Loucy (cell line): Measurements from ENCODE around the gene CORO2B.

Experiments
- H2AFZ ChIP-seq: fragments of 200-600 bp; sonication (generic); 2 replicates; pipeline ENCODE4 v1.6.0; 2016; ENCODE audit warnings: antibody characterized with exemption, mild to moderate bottlenecking, low read length, moderate library complexity
- H3F3A ChIP-seq: fragments of 200-600 bp; 2 replicates; pipeline ENCODE4 v1.6.0; 2016; ENCODE audit warnings: antibody characterized with exemption, low read depth, mild to moderate bottlenecking
- H3K27me3 ChIP-seq: fragments of 200-600 bp; sonication (generic); 2 replicates; pipeline ENCODE4 v1.6.1; 2014; ENCODE audit warnings: low read length, mild to moderate bottlenecking; ENCODE audit not compliant: insufficient read depth, poor library complexity, severe bottlenecking
- H3K36me3 ChIP-seq: fragments of 200-600 bp; sonication (generic); 2 replicates; pipeline ENCODE4 v1.6.1; 2016; ENCODE audit warnings: low read length; ENCODE audit not compliant: insufficient read depth
- H3K4me1 ChIP-seq: fragments of 200-600 bp; sonication (generic); 2 replicates; pipeline ENCODE4 v1.5.1; 2014; ENCODE audit warnings: low read length, mild to moderate bottlenecking; ENCODE audit not compliant: insufficient read depth, poor library complexity, severe bottlenecking
- H3K4me2 ChIP-seq: fragments of 200-600 bp; sonication (generic); 2 replicates; pipeline ENCODE4 v1.6.0; 2014; ENCODE audit warnings: antibody characterized with exemption, low read length, low read depth, mild to moderate bottlenecking; ENCODE audit not compliant: poor library complexity, severe bottlenecking
- H3K4me3 ChIP-seq: fragments of 200-600 bp; sonication (generic); 2 replicates; pipeline ENCODE4 v1.5.1; 2014; ENCODE audit warnings: low read length, mild to moderate bottlenecking, mixed read lengths; ENCODE audit not compliant: poor library complexity, severe bottlenecking
- H3K79me2 ChIP-seq: fragments of 200-600 bp; sonication (generic); 2 replicates; pipeline ENCODE4 v1.6.1; 2014; ENCODE audit warnings: low read length; ENCODE audit not compliant: insufficient read depth
- H3K9ac ChIP-seq: fragments of 200-600 bp; sonication (generic); 2 replicates; pipeline ENCODE4 v1.6.0; 2014; ENCODE audit warnings: mild to moderate bottlenecking, low read depth, low read length, moderate library complexity; ENCODE audit not compliant: poor library complexity, severe bottlenecking
- H3K9me2 ChIP-seq: fragments of 200-600 bp; sonication (generic); replicated peaks from 2 replicates; pipeline ENCODE4 v1.6.1; 2016; ENCODE audit warnings: low read depth, low read length, mixed read lengths
- H3K9me3 ChIP-seq: fragments of 200-600 bp; sonication (generic); 2 replicates; pipeline ENCODE4 v1.6.1; 2014; ENCODE audit warnings: mild to moderate bottlenecking, antibody characterized with exemption, low read length, low read depth; ENCODE audit not compliant: insufficient read depth
- H4K20me1 ChIP-seq: fragments of 200-600 bp; sonication (generic); 2 replicates; pipeline ENCODE4 v1.6.0; 2014; ENCODE audit warnings: antibody characterized with exemption, low read length, mild to moderate bottlenecking; ENCODE audit not compliant: insufficient read depth, poor library complexity, severe bottlenecking
- CTCF ChIP-seq: fragments of 200-600 bp; sonication (generic); conservative IDR thresholded peaks from 2 replicates; pipeline ENCODE4 v1.5.1; 2014; ENCODE audit warnings: mild to moderate bottlenecking, antibody characterized with exemption, low read length
- EZH2phosphoT487 ChIP-seq: fragments of 200-600 bp; IDR thresholded peaks from 2 replicates; pipeline ENCODE4 v1.6.1; 2018; ENCODE audit warnings: antibody characterized with exemption, mild to moderate bottlenecking, moderate library complexity, borderline replicate concordance

Gene CORO2B

GRCh38 chr15:68555679-68556037, 23.1 kb upstream of the CORO2B start:
- no peaks in the 10 kb centered on the region for H3K9me3 ChIP-seq
- peaks cover 7% of the 10 kb centered on the region for H3K4me1 ChIP-seq
- no peaks in the 10 kb centered on the region for H3K27me3 ChIP-seq
- no peak overlapping the region for H3K9ac ChIP-seq
- H3K36me3 ChIP-seq = no peaks in the 10 kb centered on the region
- no peak overlapping the region for H3K4me3 ChIP-seq
- H3K9me2 ChIP-seq = no peaks in the 10 kb centered on the region
- TF ChIP-seq CTCF (no peak), EZH2phosphoT487 (no peak)
- H4K20me1 ChIP-seq = no peaks in the 10 kb centered on the region
- H2AFZ ChIP-seq = no peak overlapping the region
- H3F3A ChIP-seq = no peaks in the 10 kb centered on the region
- no peak overlapping the region for H3K4me2 ChIP-seq
- H3K79me2 ChIP-seq = no peaks in the 10 kb centered on the region

- no peaks in the 10 kb centered on the region for H3K9me2 ChIP-seq
- no peaks in the 10 kb centered on the region for H3K9me3 ChIP-seq
- H3K79me2 ChIP-seq = no peaks in the 10 kb centered on the region
- H2AFZ ChIP-seq = no peak overlapping the region
- no peak overlapping the region for H3K4me3 ChIP-seq
- no peaks in the 10 kb centered on the region for H4K20me1 ChIP-seq
- TF ChIP-seq CTCF (no peak), EZH2phosphoT487 (no peak)
- no peaks in the 10 kb centered on the region for H3K36me3 ChIP-seq
- no peaks in the 10 kb centered on the region for H3K27me3 ChIP-seq
- peaks cover 7% of the 10 kb centered on the region for H3K4me1 ChIP-seq
- no peak overlapping the region for H3K9ac ChIP-seq
- H3K4me2 ChIP-seq = no peak overlapping the region
- no peaks in the 10 kb centered on the region for H3F3A ChIP-seq
These were observed 22.4 kb upstream of the CORO2B start for GRCh38 chr15:68556139-68556990.

- no peaks in the 10 kb centered on the region for H3K9me2 ChIP-seq
- no peak overlapping the region for H3K4me3 ChIP-seq
- TF ChIP-seq EZH2phosphoT487 (no peak), CTCF (no peak)
- no peaks in the 10 kb centered on the region for H4K20me1 ChIP-seq
- H3K27me3 ChIP-seq = no peaks in the 10 kb centered on the region
- H3K36me3 ChIP-seq = no peaks in the 10 kb centered on the region
- no peak overlapping the region for H2AFZ ChIP-seq
- no peaks in the 10 kb centered on the region for H3K9me3 ChIP-seq
- no peak overlapping the region for H3K9ac ChIP-seq
- peaks cover 7% of the 10 kb centered on the region for H3K4me1 ChIP-seq
- H3K79me2 ChIP-seq = no peaks in the 10 kb centered on the region
- H3F3A ChIP-seq = no peaks in the 10 kb centered on the region
- no peak overlapping the region for H3K4me2 ChIP-seq
These were observed 21.1 kb upstream of the CORO2B start for GRCh38 chr15:68557469-68558317.
